CD4-positive, alpha-beta T cell treated with Interferon alpha-2 for 1 hour (primary cell): ENCODE data around the gene SH2D4B.

Source experiments
- DNase-seq, 2 donors: peaks; one replicate each; pipeline ENCODE4 v3.0.0-alpha.2; 2020 to 2022

Gene SH2D4B

GRCh38 chr10:80694930-80695329 lies 157.2 kb downstream of the SH2D4B start:
- no peak for DNase-seq
